GM13976 (cell line): ENCODE measurements around the gene SPACA7.

Experiments
- DNase-seq: peaks from one replicate; pipeline ENCODE4 v3.0.0; 2012; ENCODE audit warnings: low spot score
- CTCF ChIP-seq: IDR thresholded peaks from 2 replicates; pipeline ENCODE4 v1.5.1; 2012; ENCODE audit warnings: borderline replicate concordance, mild to moderate bottlenecking; ENCODE audit not compliant: insufficient read depth; ENCODE audit errors: extremely low read depth, missing control alignments, control extremely low read depth
- in situ Hi-C: fragments of 300-500 bp; cut with MboI; formaldehyde crosslinking; loops from one replicate; pipeline ENCODE4 v1.12.0; 2022; ENCODE audit warnings: low sequenced_read_pairs, mixed read lengths, inconsistent platforms; ENCODE audit not compliant: unreplicated experiment

The SPACA7 gene

GRCh38 chr13:112376050-112376681, at the start of gene SPACA7:
Gene SPACA7 (plus strand): TSS chr13:112376355. CDS start chr13:112376386, 31 bp downstream.
- in situ Hi-C loops = no loop called here
- no peak for DNase-seq

GRCh38 chr13:112326821-112327370, 49.3 kb upstream of the SPACA7 start:
- no peak for TF ChIP-seq CTCF
- in situ Hi-C loops = no loop called here
- DNase-seq = no peak

More at GRCh38 chr13:112376050-112376681, at the start of gene SPACA7:
- no peak for TF ChIP-seq CTCF

GRCh38 chr13:112328936-112329335, 47.2 kb upstream of the SPACA7 start:
- in situ Hi-C loops = no loop called here
- DNase-seq = no peak
- no peak for TF ChIP-seq CTCF

GRCh38 chr13:112329376-112329775, 46.8 kb upstream of the SPACA7 start:
- in situ Hi-C loops = no loop called here
- TF ChIP-seq CTCF = no peak
- no peak for DNase-seq

GRCh38 chr13:112330066-112330465, 46.1 kb upstream of the SPACA7 start:
- DNase-seq = no peak
- in situ Hi-C loops = no loop called here
- no peak for TF ChIP-seq CTCF

- DNase-seq = no peak
- in situ Hi-C loops = no loop called here
- no peak for TF ChIP-seq CTCF
Measured at GRCh38 chr13:112330479-112331381, 45.4 kb upstream of the SPACA7 start.
